Adipose tissue (tissue), 3 donors: ENCODE measurements around the gene ELP5. TPM values are rescaled to one million over a fixed set of nuclear protein-coding genes. Genes with fewer than 3 reads are reported as not detected.

ENCODE experiments used
- H3K27ac ChIP-seq: one replicate; pipeline ENCODE4 v1.5.1; 2013; ENCODE audit warnings: low read depth, low read length
- WGBS, 3 donors: extraction: QIAGEN DNeasy Blood & Tissue Kit; methylation state at CpG; one replicate each; pipeline ENCODE4 v1.1.7; 2013; 5-methylcytosine and 5-hydroxymethylcytosine counted together
- polyA plus RNA-seq, 3 donors: library from polyadenylated mRNA; stranded (reverse); fragments of 200-250 nt; gene quantifications; one replicate each; pipeline ENCODE4 v1.2.3, GENCODE V29; 2013
- donor health status: healthy with polysubstance abuse.
- donor health status: Bipolar disorder and iron deficiency.
- donor health status: healthy.

ELP5 gene
- polyA plus RNA-seq, 3 donors = 19.0 to 64.1 (median 40.3) TPM

GRCh38 chr17:7217113-7217987 is 34.7 kb upstream of the ELP5 start:
- no peak overlapping the region for H3K27ac ChIP-seq
- WGBS, 3 donors = 2 to 5% (median 2%) methylated on average over 24 to 32 of the region's 32 CpGs

- WGBS, 3 donors = 64 to 68% (median 67%) methylated on average over 6 of the region's 6 CpGs
- H3K27ac ChIP-seq = no peak overlapping the region
These were observed 33.8 kb upstream of the ELP5 start for GRCh38 chr17:7218166-7218565.

- 74 to 77% (median 75%) methylated on average over 6 of the region's 6 CpGs for WGBS, 3 donors
- H3K27ac ChIP-seq = no peak overlapping the region
These were observed 33.3 kb upstream of the ELP5 start for GRCh38 chr17:7218758-7219157.

- H3K27ac ChIP-seq = no peak overlapping the region
- WGBS, 3 donors = 14 to 20% (median 14%) methylated on average over 12 of the region's 12 CpGs
These were observed 32.7 kb upstream of the ELP5 start for GRCh38 chr17:7219229-7219811.

GRCh38 chr17:7219812-7220592 is 32.0 kb upstream of the ELP5 start, which contains the start of the genes ACADVL and DLG4:
Gene ACADVL, plus strand, starts transcription at chr17:7219938. Its CDS starts 47 bp downstream, at chr17:7219985.
Gene DLG4, minus strand, starts transcription at chr17:7219836.
- WGBS, 3 donors = 0% methylated on average over 55 to 63 of the region's 63 CpGs
- peak within 1 kb of the TSS; percentile 44 for H3K27ac ChIP-seq

GRCh38 chr17:7220593-7221277 is 31.3 kb upstream of the ELP5 start:
- 13 to 26% (median 19%) methylated on average over 11 of the region's 11 CpGs for WGBS, 3 donors
- no peak overlapping the region for H3K27ac ChIP-seq

- no peak overlapping the region for H3K27ac ChIP-seq
- 47 to 69% (median 64%) methylated on average over 10 of the region's 10 CpGs for WGBS, 3 donors
These were observed 30.5 kb upstream of the ELP5 start for GRCh38 chr17:7221278-7222092.

GRCh38 chr17:7222093-7222971 is 29.7 kb upstream of the ELP5 start:
- H3K27ac ChIP-seq = no peak overlapping the region
- 72 to 83% (median 79%) methylated on average over 15 of the region's 15 CpGs for WGBS, 3 donors

GRCh38 chr17:7222972-7223292 is 29.1 kb upstream of the ELP5 start:
- no peak overlapping the region for H3K27ac ChIP-seq
- 78 to 80% (median 79%) methylated on average over 7 of the region's 7 CpGs for WGBS, 3 donors

GRCh38 chr17:7223375-7223774 is 28.6 kb upstream of the ELP5 start:
- no peak overlapping the region for H3K27ac ChIP-seq
- 84 to 86% (median 86%) methylated on average over 4 of the region's 4 CpGs for WGBS, 3 donors

- 73 to 83% (median 80%) methylated on average over 9 to 10 of the region's 10 CpGs for WGBS, 3 donors
- H3K27ac ChIP-seq = no peak overlapping the region
These were observed 27.9 kb upstream of the ELP5 start for GRCh38 chr17:7224110-7224509.

- H3K27ac ChIP-seq = no peak overlapping the region
- 63 to 75% (median 71%) methylated on average over 14 to 15 of the region's 15 CpGs for WGBS, 3 donors
These were observed 27.3 kb upstream of the ELP5 start for GRCh38 chr17:7224661-7225111.

GRCh38 chr17:7225711-7226331 is 26.2 kb upstream of the ELP5 start:
- no peak overlapping the region for H3K27ac ChIP-seq
- 82 to 86% (median 86%) methylated on average over 16 to 21 of the region's 21 CpGs for WGBS, 3 donors

- 89 to 94% (median 90%) methylated on average over 31 of the region's 31 CpGs for WGBS, 3 donors
- H3K27ac ChIP-seq = no peak overlapping the region
These were observed 25.0 kb upstream of the ELP5 start for GRCh38 chr17:7226721-7227710.

- no peak overlapping the region for H3K27ac ChIP-seq
These were observed 23.1 kb upstream of the ELP5 start for GRCh38 chr17:7228920-7229319.

More at GRCh38 chr17:7228920-7229319, 23.1 kb upstream of the ELP5 start:
- 91 to 97% (median 92%) methylated on average over 14 of the region's 14 CpGs for WGBS, 3 donors
